HepG2 (cell line): ENCODE data around the gene ZBTB43. TPM values are rescaled to one million over a fixed set of nuclear protein-coding genes. Genes with fewer than 3 reads are reported as not detected.

Experiments
- ATAC-seq: fragments of 200-7000 bp; cut with Tn5 transposase; 3 replicates; pipeline ENCODE4 v1.9.1; 2020; ENCODE audit warnings: mild to moderate bottlenecking, moderate library complexity
- BruUV-seq: library from RNA; stranded (reverse); fragments of 400-500 nt; replicated peaks from 2 replicates; lab custom pipeline; 2021; lab: Mats Ljungman, UMichigan
- CTCF ChIA-PET: fragments of 300-600 bp; formaldehyde crosslinking; extraction: SDS; loops from one replicate; lab custom pipeline; 2021; ENCODE audit warnings: low total read pairs, inconsistent platforms, low intra/inter-chr PET ratio; lab: Yijun Ruan, JAX
- POLR2A ChIA-PET: fragments of 350-600 bp; sonication (Branson Sonifier 250); formaldehyde crosslinking; loops from one replicate; lab custom pipeline; 2020; ENCODE audit warnings: antibody characterized with exemption, inconsistent platforms; lab: Yijun Ruan, JAX
- DNase-seq: peaks from one replicate; pipeline ENCODE4 v3.0.0-alpha.2; 2015; ENCODE audit warnings: low spot score
- FAIRE-seq: peaks from 3 replicates; lab custom pipeline; 2011; peaks lifted over from hg19 to GRCh38; lab: Jason Lieb, UNC
- H2AFZ ChIP-seq: one replicate; pipeline ENCODE4 v1.6.1; 2011; ENCODE audit warnings: low read length, inconsistent platforms
- H3K27ac ChIP-seq: fragments of 300-600 bp; 3 replicates; pipeline ENCODE4 v1.8.0; 2011; ENCODE audit warnings: mixed run types, mild to moderate bottlenecking, mixed read lengths, low read length, inconsistent platforms; ENCODE audit not compliant: insufficient read depth; ENCODE audit errors: extremely low read length
- H3K27me3 ChIP-seq, 2 experiments: fragments of 200-600 bp in 1 of 2; 2 replicates in 1 of 2; 3 replicates in 1 of 2; pipeline versions ENCODE4 v1.6.0 to v1.8.0; 2011; ENCODE audit warnings: low read length in 2 of 2, mild to moderate bottlenecking in 2 of 2, moderate library complexity in 2 of 2, inconsistent platforms in 1 of 2; ENCODE audit not compliant: insufficient read depth in 2 of 2, control insufficient read depth in 1 of 2
- H3K36me3 ChIP-seq, 2 experiments: fragments of 200-600 bp in 1 of 2; replicated peaks in 1 of 2; 2 replicates in 1 of 2; 3 replicates in 1 of 2; pipeline versions ENCODE4 v1.5.1 to v1.8.0; 2011; ENCODE audit warnings: low read length in 2 of 2, inconsistent platforms in 1 of 2; ENCODE audit not compliant: insufficient read depth in 2 of 2, control insufficient read depth in 1 of 2
- H3K4me1 ChIP-seq: 2 replicates; pipeline ENCODE4 v1.5.1; 2012; ENCODE audit warnings: low read length, inconsistent platforms; ENCODE audit not compliant: insufficient read depth
- H3K4me2 ChIP-seq: 2 replicates; pipeline ENCODE4 v1.6.0; 2011; ENCODE audit warnings: low read depth, low read length, inconsistent platforms
- H3K4me3 ChIP-seq, 3 experiments: fragments of 200-600 bp in 1 of 3; sonication (generic), shearing (Covaris generic) in 1 of 3; replicated peaks in 1 of 3; 2 replicates each; pipeline ENCODE4 v1.5.1; 2011 to 2016; ENCODE audit warnings: low read length in 3 of 3, inconsistent platforms in 2 of 3, low read depth in 2 of 3, mild to moderate bottlenecking in 2 of 3, control low read depth in 1 of 3, mixed read lengths in 1 of 3; ENCODE audit not compliant: insufficient read depth in 1 of 3
- H3K79me2 ChIP-seq: one replicate; pipeline ENCODE4 v1.6.1; 2011; ENCODE audit warnings: low read length, inconsistent platforms; ENCODE audit not compliant: insufficient read depth
- H3K9ac ChIP-seq: 2 replicates; pipeline ENCODE4 v1.6.0; 2011; ENCODE audit warnings: mild to moderate bottlenecking, low read depth, low read length, inconsistent platforms; ENCODE audit not compliant: insufficient read depth
- H3K9me3 ChIP-seq: 2 replicates; pipeline ENCODE4 v1.5.1; 2012; ENCODE audit warnings: mild to moderate bottlenecking, low read length
- H4K20me1 ChIP-seq: 2 replicates; pipeline ENCODE4 v1.6.0; 2011; ENCODE audit warnings: inconsistent platforms, mild to moderate bottlenecking, low read length, moderate library complexity; ENCODE audit not compliant: insufficient read depth
- CHCHD3 ChIP-seq: sonication (generic); formaldehyde crosslinking; IDR thresholded peaks from 2 replicates; pipeline ENCODE4 v1.8.0; 2022; ENCODE audit warnings: mild to moderate bottlenecking, missing genetic modification reagents, moderate library complexity
- CHD4 ChIP-seq: fragments of 200-600 bp; sonication (generic); IDR thresholded peaks from 2 replicates; pipeline ENCODE4 v1.7.0; 2017; ENCODE audit warnings: mild to moderate bottlenecking, low read length, borderline replicate concordance
- ELF4 ChIP-seq: sonication (generic); formaldehyde crosslinking; IDR thresholded peaks from 2 replicates; pipeline ENCODE4 v1.5.0; 2020; ENCODE audit warnings: missing genetic modification reagents, mild to moderate bottlenecking, moderate library complexity, borderline replicate concordance
- FLYWCH1 ChIP-seq: sonication (generic); formaldehyde crosslinking; IDR thresholded peaks from 2 replicates; pipeline ENCODE4 v1.8.1; 2023; ENCODE audit warnings: mild to moderate bottlenecking, missing genetic modification reagents
- MAZ ChIP-seq, 2 experiments: sonication (generic) in 1 of 2; formaldehyde crosslinking in 1 of 2; IDR thresholded peaks; 2 replicates each; pipeline versions ENCODE4 v1.5.0 to v1.6.1; 2012 to 2020; ENCODE audit warnings: low read depth in 2 of 2, mild to moderate bottlenecking in 2 of 2, borderline replicate concordance in 1 of 2, improper control_type of control experiment in 1 of 2, low read length in 1 of 2, missing genetic modification reagents in 1 of 2, moderate library complexity in 1 of 2
- PPARG ChIP-seq: conservative IDR thresholded peaks from 2 replicates; pipeline ENCODE4 v1.6.1; 2016; ENCODE audit warnings: missing biosample characterization, missing genetic modification reagents
- SAFB2 ChIP-seq: sonication (generic); formaldehyde crosslinking; IDR thresholded peaks from 2 replicates; pipeline ENCODE4 v1.5.1; 2020; ENCODE audit warnings: missing genetic modification reagents, low read depth, mild to moderate bottlenecking, borderline replicate concordance
- SOX5 ChIP-seq: IDR thresholded peaks from 2 replicates; pipeline ENCODE4 v1.6.1; 2016; ENCODE audit warnings: borderline replicate concordance
- SUZ12 ChIP-seq: fragments of 150-350 bp; IDR thresholded peaks from 2 replicates; pipeline ENCODE4 v1.6.1; 2014; ENCODE audit warnings: low read depth, low read length
- SYNCRIP ChIP-seq: fragments of 200-400 bp; formaldehyde crosslinking; IDR thresholded peaks from 2 replicates; pipeline ENCODE4 v1.6.1; 2018; ENCODE audit warnings: mild to moderate bottlenecking, low read depth, low read length; ENCODE audit not compliant: insufficient read depth
- TBP ChIP-seq: sonication (generic); formaldehyde crosslinking; IDR thresholded peaks from 2 replicates; pipeline ENCODE4 v1.5.0; 2020; ENCODE audit warnings: missing genetic modification reagents
- TERF1 ChIP-seq: sonication (generic); formaldehyde crosslinking; IDR thresholded peaks from 2 replicates; pipeline ENCODE4 v1.8.0; 2022; ENCODE audit warnings: mild to moderate bottlenecking, missing genetic modification reagents, moderate library complexity
- ZMYM3 ChIP-seq: sonication (generic); formaldehyde crosslinking; IDR thresholded peaks from 2 replicates; pipeline ENCODE4 v1.5.1; 2020; ENCODE audit warnings: mild to moderate bottlenecking, missing genetic modification reagents
- ZNF501 ChIP-seq: sonication (generic); formaldehyde crosslinking; IDR thresholded peaks from 2 replicates; pipeline ENCODE4 v1.5.1; 2020; ENCODE audit warnings: mild to moderate bottlenecking, moderate library complexity, missing genetic modification reagents
- ZNF558 ChIP-seq: sonication (generic); formaldehyde crosslinking; IDR thresholded peaks from 2 replicates; pipeline ENCODE4 v1.9.0; 2022; ENCODE audit warnings: mild to moderate bottlenecking, missing genetic modification reagents, borderline replicate concordance
- WGBS: methylation state at CpG from one replicate; pipeline ENCODE4 v1.1.6; 2017; ENCODE audit warnings: low lambda C conversion rate; 5-methylcytosine and 5-hydroxymethylcytosine counted together
- in situ Hi-C: cut with HindIII; loops from 2 replicates; pipeline ENCODE4 v1.10.0; 2017; ENCODE audit warnings: low pct_unique_long_range_greater_than_20kb; ENCODE audit not compliant: extremely low pct_ligation_motif_present
- intact Hi-C: fragments of 100-400 bp; cut with micrococcal nuclease; formaldehyde crosslinking; loops from one replicate; pipeline ENCODE4 v1.10.0; 2022; ENCODE audit not compliant: unreplicated experiment
- polyA plus RNA-seq, 8 experiments: library from polyadenylated mRNA; depleted of rRNA in 3 of 8; stranded (reverse) in 7 of 8; unstranded in 1 of 8; fragments of >200 nt; fragmentation: Illumina TruSeq in 4 of 8; extraction: Trizol in 4 of 8; gene quantifications; 2 replicates each; pipeline versions ENCODE4 v1.2.1 to v1.2.3, GENCODE V29; 2011 to 2016; ENCODE audit warnings: low read depth in 4 of 8, missing spikeins in 1 of 8, mixed read lengths in 1 of 8; ENCODE audit not compliant: insufficient read depth in 1 of 8
- total RNA-seq, 5 experiments: library from RNA; depleted of rRNA; stranded (reverse); fragments of >200 nt; fragmentation: Illumina TruSeq; extraction: Trizol; gene quantifications; 2 replicates each; pipeline ENCODE4 v1.2.3, GENCODE V29; 2016; ENCODE audit warnings: low read depth in 1 of 5
- TF ChIP-seq, protein P1 (sequence below): sonication (generic); formaldehyde crosslinking; conservative IDR thresholded peaks from 2 replicates; pipeline ENCODE4 v1.4.0; 2020; ENCODE audit warnings: missing genetic modification reagents

ZBTB43 gene
- total and polyA plus RNA-seq, 2 of the 13 experiments (the other 11 are each of a cell fraction or from before 2014, with no cell fraction given) = 7.1 to 31.4 TPM

GRCh38 chr9:126862104-126862761 lies 57.4 kb downstream of the ZBTB43 start:
- Histone ChIP-seq H3K9ac (peak overlapping the region; percentile 78), H3K4me3 (peak overlapping the region; percentile 80 to 93 (median 89)), H3K4me1 (peaks cover 31% of the 10 kb centered on the region), H3K36me3 (peaks cover 7 to 24% of the 10 kb centered on the region in 2 experiments), H4K20me1 (0 out of 2 replicates have a peak, but pooled peaks cover 8% of the 10 kb centered on the region), H3K9me3 (no peaks in the 10 kb centered on the region), H3K79me2 (peaks cover 38% of the 10 kb centered on the region), H3K27me3 (no peaks in the 10 kb centered on the region; a peak in 2 of 5 replicates), H3K27ac (no peak overlapping the region), H2AFZ (no peak overlapping the region), H3K4me2 (peak overlapping the region; percentile 86)
- POLR2A ChIA-PET = no interaction called here
- in situ Hi-C loops (no loop called here), intact Hi-C loops (no loop called here)
- TF ChIP-seq PPARG (CRISPR knock-in tag) = 0 out of 2 replicates have a peak, but pooled peaks have one; percentile 26
- no peak for TF ChIP-seq ZMYM3 (CRISPR knock-in tag)
- no peak for ATAC-seq
- CTCF ChIA-PET = no interaction called here
- peak; percentile 30 for FAIRE-seq
- TSS peak; percentile 50 for BruUV-seq
- WGBS = 40% methylated on average over 11 of the region's 11 CpGs
- no peak for DNase-seq

GRCh38 chr9:126864771-126865170 lies 59.9 kb downstream of the ZBTB43 start:
- in situ Hi-C loops (no loop called here), intact Hi-C loops (no loop called here)
- no peak overlapping the region for H3K27ac ChIP-seq
- FAIRE-seq (no peak), DNase-seq (no peak), ATAC-seq (no peak)
- CTCF ChIA-PET = no interaction called here
- POLR2A ChIA-PET = no interaction called here
- no peaks in the 10 kb centered on the region for H3K9me3 ChIP-seq
- 88% methylated on average over 2 of the region's 2 CpGs for WGBS
- H3K4me3 ChIP-seq = no peak overlapping the region
- peaks cover 12% of the 10 kb centered on the region; the same call in 1 of the 2 replicates for H4K20me1 ChIP-seq
- no peaks in the 10 kb centered on the region; a peak in 1 of 5 replicates for H3K27me3 ChIP-seq
- no peak overlapping the region for H2AFZ ChIP-seq
- H3K4me1 ChIP-seq = peaks cover 21% of the 10 kb centered on the region
- H3K4me2 ChIP-seq = no peak overlapping the region
- peaks cover 10 to 27% of the 10 kb centered on the region in 2 experiments for H3K36me3 ChIP-seq
- BruUV-seq = no TSS peak
- peaks cover 52% of the 10 kb centered on the region for H3K79me2 ChIP-seq
- H3K9ac ChIP-seq = no peak overlapping the region
- TF ChIP-seq ZNF501 (CRISPR knock-in tag) (no peak), FLYWCH1 (CRISPR knock-in tag) (no peak), TBP (CRISPR knock-in tag) (no peak), ZNF558 (no peak), SUZ12 (no peak), CHD4 (no peak), TERF1 (CRISPR knock-in tag) (no peak), SAFB2 (CRISPR knock-in tag) (no peak), MAZ (IDR thresholded peaks at IDR 0.05; ENCODE audit: borderline replicate concordance, low read depth, low read length) (no peak), MAZ (CRISPR knock-in tag; IDR thresholded peaks at IDR 0.05; ENCODE audit: low read depth) (no peak), CHCHD3 (CRISPR knock-in tag) (no peak), SYNCRIP (no peak), ELF4 (CRISPR knock-in tag) (no peak), SOX5 (CRISPR knock-in tag) (no peak)
- TF ChIP-seq, protein P1, sequence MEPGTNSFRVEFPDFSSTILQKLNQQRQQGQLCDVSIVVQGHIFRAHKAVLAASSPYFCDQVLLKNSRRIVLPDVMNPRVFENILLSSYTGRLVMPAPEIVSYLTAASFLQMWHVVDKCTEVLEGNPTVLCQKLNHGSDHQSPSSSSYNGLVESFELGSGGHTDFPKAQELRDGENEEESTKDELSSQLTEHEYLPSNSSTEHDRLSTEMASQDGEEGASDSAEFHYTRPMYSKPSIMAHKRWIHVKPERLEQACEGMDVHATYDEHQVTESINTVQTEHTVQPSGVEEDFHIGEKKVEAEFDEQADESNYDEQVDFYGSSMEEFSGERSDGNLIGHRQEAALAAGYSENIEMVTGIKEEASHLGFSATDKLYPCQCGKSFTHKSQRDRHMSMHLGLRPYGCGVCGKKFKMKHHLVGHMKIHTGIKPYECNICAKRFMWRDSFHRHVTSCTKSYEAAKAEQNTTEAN (CRISPR knock-in tag) = no peak
